ENCODE results near the gene CFI.
"Not testable (repeated sequence)": the region's sequence is repeated elsewhere in the genome, so short reads cannot be mapped to it uniquely, and the experiment has no call there.

The CFI gene

DNA sequence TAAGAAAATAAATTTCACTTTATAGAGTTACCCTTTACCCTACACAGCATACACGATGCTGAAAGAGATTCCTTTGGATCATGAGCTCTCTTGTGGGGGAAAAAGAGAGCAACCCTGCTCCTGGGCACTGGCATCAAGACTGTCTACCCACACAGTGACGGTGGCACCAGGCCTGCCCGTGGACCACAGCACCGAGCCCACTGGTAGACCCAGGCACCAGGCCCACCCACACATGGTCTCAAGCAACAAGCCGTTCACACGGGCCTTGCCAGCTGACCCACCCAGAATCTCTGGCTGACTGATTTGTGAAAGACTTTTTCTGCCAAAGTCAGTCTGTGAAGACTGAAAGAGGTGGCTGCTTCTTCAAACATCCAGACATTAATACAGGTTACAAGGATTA is 6.7 kb downstream of the CFI start:
- no peak for DNase-seq

DNA sequence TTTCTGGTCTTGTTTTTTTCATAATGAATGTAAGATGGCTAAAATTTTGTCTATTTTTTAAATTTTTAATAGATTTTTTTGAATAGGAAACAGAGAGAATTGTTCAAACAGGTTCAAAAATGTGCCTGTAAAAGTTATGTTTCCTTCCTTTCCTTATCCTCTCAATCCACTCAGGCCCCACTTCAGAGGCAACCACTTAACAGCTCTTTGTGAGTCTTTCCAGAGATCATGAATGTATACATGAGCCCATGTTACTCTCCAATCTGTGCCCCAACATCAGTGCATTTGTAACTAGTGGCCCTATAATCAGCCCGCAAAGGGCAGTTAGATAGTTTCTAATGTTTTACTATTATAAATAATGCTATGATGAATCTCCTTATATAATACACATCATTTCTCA is 14.0 kb downstream of the CFI start:
- DNase-seq: no peak

DNA sequence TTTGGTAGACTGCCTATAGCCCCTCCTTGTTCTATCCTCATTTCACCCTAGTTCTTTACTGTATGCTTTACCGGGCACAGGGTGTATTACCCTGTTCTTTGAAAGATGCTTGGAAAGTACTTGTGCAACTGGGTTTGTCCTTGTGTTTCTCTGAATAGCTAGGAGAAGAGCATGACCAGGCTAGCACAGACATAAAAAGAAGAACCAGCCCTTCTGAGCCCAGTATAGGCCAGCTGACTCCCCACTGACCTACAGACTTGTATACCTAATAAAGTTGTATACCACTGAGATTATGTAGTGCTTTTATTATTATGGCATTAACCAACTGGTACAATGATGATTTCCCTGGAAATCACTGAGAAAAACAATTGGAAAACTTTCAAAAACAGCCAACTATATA is 15.0 kb downstream of the CFI start:
- DNase-seq: no peak

DNA sequence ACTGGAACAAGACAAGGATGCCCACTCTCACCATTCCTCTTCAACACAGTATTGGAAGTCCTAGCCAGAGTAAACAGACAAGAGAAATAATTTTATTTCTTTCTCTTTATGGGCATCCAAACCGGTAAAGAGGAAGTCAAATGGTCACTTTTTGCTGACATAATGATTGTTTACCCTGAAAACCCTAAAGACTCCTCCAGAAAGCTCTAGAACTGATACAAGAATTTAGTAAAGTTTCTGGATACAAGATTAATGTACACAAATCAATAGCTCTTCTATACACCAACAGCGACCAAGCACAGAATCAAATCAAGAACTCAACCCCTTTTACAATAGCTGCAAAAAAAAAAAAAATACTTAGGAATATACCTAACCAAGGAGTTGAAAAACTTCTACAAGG is 19.7 kb downstream of the CFI start:
- not testable (repeated sequence) for DNase-seq

DNA sequence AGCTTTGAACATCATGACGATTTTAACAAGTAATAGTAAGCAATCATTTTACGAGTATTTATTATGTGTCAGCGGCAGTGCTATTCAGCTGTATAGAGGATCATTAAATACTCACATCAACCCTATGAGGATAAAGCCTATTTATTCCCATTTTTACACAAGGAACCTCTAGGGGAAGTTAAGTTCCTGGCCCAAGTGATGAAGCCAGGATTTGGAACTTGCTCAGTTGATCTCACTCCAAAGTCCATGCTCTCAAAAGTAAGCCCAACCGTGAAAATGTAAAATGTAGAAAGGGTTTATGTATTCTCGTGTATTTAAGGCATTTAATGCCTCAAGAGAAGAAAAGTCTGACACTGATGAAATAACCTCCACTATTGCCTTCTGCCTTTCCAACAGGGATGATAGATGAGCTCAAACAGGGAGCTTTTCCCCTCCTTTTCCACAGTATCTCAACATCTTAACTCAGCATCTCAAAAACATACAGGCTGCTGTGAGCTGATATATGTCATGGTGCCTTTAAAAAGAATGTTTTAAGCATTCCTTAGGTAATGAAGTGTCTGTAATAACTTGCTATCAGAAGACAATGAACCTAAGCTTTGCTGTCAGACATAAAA is 36.9 kb downstream of the CFI start:
- no peak for DNase-seq

DNA sequence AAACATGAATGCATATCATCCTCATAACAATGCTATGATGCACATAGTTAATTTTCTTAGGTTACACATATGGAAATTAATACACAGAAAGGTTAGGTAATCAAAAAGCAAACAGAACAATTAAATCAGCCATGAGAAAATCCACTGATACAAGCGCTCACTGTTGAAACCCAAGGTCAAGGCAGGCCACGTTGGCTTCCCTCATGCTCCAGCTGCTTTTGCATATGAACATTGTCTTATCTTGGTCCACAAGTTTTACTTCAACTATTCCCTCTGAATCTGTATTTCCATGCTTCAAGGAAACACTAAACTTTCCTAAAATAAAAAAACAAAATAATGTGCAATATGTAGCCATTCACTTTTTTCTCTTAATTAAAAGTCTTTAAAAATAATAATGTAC is 37.4 kb downstream of the CFI start:
- no peak for DNase-seq

DNA sequence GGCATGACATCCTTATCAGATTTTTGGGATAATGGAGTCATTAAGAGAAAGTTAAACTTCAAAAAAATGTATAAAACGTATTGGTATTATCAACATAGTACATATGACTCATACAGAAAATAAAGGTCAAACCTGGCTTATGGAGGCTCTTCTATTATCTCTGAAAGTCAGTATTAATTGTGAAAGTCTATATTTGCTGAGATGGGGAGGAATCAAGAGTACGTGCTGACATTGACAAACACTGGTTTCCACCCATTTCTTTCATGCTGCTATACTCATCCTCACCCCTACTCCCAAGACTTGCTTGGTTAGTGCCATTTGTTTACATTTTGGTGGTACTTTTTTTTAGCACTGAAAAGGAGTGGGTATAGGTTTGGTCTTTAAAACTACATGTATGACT is 41.1 kb downstream of the CFI start:
- DNase-seq: no peak

DNA sequence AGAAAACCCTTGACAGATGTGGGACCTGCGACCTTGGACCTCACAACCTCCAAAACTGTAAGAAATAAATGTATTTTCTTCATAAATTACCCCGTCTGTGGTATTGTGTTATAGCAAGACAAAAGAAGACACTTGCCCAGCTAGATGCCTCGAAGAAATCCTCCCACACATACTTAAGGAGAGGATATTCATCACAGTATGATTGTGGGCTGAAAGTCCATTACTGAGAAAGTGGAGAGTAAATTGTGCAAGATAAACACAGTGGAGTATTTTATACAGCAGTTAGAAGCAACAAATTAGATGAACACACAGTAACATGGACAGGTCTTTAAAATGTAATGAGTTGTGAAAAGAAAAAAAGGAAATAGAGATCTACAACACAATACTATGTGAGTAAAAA is 46.1 kb downstream of the CFI start:
- no peak for DNase-seq

DNA sequence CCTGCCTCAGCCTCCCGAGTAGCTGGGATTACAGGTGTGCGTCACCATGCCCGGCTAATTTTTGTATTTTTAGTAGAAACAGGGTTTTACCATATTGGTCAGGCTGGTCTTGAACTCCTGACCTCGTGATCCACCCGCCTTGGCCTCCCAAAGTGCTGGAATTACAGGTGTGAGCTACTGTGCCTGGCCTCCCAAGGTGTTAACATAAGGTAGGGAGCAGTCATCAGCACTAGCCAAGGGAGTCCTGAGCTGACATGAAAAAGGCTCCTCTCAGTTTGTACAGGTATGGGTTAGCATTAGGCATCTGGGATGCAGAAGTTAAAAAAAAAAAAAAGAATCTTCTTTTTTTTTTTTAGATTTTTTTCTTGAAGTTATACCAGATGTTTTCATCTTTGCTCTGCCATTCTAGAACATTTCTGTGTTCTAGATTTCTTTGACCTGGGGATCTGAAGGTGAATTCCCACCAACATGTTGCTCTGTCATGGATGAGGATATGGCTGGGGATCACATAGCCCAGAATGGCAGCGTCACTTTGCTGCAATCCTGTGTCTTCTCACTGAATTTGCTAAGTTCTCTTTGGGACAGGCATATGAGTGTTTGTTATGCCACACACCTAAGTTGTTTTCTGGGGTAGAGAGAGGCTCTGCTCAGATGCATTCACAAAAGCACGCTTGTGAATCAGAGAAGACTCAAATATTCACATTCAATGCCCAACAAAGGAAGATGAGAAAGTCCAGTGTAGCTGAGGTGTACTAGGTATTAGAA is 47.5 kb downstream of the CFI start:
- no peak for DNase-seq

DNA sequence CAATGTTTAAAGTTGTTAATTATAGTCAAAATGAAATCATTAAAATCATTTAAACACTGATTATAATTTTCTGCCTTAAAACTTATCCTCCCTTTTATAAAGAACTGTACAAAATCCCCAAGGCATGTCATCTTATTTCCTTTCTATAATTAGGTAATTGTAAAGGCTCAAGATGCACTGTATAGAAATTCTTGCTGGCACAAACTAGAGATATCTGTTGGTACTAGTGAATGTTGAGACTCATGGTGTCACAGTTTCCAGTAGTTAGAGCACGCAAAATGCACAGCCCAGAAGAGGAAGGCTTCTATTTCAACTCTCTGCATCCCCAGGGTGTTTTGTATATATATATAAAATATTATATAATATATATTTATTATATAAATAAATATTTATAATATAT is 49.3 kb downstream of the CFI start:
- DNase-seq: no peak

DNA sequence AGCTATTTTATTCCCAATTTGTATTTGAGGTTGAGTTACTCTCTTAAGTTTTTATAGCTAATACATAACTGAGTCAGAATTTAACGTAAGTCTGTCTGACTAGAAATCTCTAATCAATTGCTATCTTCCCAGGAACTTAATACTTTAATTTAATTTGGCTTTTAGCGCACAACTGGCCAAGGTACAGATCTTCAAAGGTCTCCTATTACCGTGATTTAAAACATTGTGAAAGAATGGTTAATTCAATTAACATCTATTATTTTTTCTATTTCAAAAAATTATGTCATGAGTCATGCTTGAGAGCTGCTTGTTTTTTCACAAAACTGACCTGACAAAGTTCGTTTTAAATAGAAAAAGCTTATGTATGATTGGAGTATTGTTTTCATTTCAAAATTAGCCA is 49.9 kb downstream of the CFI start:
- no peak for DNase-seq

DNA sequence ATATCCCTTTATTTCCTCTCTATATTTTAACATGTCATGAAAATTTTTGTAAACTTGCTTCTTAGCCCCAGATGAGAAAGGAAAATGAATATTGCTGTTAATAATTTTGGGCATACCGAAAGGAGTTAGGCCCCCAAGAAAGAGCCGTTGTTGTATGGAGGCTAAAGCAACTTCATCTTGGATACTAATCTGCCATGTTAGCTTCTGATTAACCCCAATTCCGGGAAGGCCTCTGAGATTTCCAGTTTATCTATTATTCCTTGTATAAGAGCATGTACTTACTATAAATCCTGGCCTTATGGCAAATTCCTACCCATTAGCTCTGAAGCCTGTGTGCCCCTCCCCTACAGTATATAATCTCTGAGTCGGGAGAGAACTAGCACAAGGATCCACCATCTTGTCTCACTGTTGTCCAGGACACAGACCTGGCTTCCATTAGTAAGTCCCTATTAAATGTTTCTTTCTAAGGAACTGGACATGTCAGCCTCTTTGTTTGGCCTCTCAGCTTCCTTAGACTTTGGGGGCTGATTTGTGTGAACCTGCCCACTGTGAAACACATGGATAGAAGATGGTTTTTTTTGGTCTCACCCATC is 51.1 kb downstream of the CFI start:
- DNase-seq: no peak

DNA sequence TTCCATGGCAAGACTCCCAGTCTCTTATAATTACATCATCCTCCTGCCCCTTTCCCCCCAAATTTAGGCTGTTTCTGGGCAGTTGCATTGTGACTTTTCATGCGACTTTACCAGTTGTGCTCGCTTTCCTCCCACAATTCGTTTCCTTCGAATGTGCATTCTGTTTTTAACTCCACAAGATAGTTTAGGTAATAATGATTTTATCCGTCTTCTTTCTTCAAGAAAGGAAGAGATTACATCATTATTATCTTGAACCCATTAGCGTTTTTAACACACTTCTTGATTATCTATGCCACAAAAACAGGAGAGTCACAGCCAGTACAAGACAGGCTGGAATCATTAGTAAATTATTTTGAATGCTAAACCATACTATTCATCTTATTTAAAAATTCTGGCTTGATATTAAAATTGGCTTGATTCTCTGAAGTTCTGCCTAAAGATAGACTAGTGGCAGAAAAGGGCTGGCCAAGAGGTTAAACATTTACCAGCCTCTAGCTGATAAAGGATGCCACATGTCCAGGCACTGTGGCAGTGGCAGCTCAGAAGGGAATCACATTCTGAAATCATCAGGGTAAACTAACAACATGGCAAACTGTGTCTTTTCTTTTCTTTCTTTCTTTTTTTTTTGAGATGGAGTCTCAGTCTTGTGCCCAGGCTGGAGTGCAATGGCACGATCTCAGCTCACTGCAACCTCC is 52.3 kb downstream of the CFI start:
- DNase-seq: no peak

DNA sequence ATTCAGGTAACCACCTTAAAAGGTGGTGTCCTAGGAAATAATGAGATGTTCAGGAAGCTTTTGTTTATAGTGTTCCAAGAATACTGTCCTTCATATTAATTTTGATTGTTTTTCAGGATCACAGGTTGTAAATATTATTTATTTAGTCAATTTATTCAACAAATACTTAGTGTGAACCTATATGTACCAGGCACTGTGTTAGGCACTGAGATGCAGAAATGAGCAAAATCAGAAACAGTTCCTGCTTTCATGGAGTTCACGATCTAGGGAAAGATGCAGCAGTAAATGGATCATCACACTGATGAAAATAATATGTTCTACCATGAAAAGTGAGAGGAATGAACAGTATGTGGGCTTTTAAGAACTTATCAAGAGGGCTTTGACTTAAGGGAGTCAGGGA is 53.7 kb downstream of the CFI start:
- DNase-seq: no peak

DNA sequence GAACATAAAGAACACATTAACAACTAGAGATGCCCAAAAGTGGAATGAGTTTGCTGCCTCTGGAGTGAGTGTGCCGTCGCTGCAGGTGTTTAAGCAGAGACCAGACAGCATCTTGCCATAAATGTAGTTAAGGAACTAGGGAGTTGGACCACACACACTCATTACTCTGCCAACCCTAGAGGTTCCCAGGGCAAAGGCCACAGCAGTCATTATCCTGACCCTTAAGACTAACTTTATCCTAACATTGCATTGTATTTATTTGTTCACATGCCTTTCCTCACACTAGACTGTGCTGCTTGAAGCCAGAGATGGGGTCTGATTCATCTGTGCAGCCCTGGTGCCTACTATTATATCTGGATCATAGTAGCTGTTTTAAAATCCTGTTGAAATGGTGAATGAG is 55.1 kb downstream of the CFI start:
- DNase-seq: no peak

DNA sequence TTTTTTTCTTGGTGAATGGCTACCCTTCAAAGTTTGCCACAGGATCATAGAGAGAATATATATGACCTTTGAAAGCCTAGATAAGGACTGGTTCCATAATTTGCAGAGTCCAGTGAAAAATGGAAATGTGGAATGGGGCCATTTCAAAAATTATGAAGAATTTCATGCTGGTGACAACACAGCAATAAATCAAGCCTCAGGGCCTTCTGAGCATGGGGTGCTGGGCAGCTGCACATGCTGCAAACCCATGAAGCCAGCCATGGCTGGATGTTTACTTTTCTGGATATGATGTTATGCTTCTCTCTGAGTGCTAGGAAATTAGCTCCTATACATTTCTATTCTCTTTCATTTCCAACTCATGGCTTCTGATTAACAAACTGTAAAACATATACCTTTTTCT is 56.0 kb downstream of the CFI start:
- DNase-seq: no peak

DNA sequence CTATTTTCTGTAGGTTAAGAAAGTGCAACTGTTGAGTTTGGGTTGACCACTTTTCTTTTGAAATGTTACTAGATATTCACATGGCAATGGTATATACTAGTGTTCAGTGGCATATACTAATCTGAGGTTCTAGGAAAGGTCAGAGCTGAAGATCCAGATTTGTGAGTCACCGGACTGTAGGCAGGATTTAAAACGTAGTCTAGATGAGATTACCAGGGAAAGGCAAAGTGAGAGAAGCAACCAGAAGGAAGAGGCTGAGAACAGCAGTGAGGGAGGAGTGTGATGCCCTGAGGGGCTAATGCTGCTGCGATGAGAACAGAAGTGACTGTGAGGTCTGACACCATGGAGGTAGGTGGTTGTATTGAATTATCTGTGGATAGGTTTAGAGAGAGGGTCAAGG is 62.3 kb downstream of the CFI start:
- no peak for DNase-seq

DNA sequence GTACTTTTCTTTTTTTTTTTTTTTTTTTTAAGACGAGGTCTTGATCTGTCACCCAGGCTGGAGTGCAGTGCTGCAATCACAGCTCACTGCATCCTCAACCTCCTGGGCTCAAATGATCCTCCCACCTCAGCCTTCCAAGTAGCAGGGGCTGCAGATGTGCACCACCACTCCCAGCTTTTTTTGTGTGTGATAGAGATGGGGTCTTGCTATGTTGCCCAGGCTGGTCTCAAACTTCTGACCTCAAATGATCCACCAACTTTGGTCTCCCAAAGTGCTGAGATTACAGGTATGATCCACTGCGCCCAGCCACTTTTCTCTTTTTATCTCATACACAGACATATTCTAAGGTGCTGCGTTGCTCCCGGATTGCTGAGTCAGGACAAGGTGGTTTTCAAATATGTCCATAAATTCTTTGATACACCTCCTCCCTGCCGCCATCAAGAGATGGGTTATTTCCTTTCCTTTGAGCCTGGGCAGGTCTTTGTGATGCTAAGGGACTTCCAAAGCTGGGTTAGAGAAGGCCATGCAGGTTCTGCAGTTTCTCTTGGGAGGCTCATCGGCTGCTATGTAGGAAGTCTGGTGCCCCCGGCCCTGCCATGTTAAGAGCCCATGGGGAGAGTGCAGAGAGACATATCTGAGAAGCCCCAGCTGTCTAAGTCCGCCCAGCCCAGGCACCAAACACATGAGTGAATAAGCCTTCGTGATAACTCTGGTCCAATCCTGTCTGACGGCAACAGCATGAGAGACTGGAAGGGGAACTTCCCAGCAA is 63.5 kb downstream of the CFI start:
- DNase-seq: no peak

DNA sequence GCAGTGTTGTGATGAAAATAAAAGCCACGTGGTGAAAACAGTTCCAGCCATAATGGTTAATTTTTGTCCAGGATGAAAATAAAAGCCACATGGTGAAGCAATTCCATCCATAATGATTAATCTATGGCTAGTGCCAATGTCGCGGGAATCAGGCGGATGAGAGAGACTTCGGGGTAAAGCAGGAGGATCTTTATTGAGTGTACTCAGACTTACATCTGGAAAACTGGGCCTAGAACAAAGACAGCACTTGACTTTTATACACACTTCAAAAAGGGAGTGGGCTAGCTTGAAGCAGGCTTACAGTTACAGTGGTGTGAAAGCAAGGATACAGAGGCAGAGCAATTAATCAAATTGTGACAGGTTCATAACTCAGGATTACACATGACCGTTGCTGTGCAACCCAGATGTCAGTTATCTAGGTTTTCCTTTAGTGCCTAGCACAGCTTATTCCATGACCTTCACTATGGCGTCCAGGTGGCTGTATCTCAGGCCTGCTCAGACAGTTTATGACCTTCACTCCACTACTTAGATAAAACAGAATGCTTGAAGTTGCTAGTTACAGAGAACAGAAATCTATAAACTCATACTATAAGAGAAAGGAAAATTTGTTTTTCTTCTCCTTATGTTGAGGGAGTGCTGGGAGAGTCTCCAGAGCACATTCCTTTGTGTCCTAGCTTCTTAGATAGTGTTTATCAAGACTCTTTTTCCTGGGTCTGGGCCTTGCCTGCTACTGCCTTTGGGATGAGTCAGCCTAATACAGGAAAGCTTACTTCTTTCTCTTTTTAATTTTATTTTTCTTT is 66.0 kb downstream of the CFI start:
- DNase-seq: no peak

DNA sequence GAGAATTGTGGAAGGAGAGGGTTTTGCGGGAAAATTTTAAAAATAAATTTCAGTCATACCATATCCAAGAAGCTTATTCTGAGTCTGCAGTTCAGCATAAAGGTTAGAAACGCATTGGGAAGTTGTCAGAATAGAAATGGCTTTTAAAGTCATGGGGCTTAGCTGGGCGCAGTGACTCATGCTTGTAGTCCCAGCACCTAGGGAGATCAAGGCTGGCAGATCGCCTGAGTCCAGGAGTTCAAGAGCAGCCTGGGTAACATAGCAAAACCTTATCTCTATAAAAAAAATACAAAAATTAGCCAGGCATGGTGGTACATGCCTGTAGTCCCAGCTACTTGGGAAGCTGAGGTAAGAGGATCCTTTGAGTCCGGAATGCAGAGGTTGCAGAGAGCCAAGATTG is 68.1 kb downstream of the CFI start:
- no peak for DNase-seq

DNA sequence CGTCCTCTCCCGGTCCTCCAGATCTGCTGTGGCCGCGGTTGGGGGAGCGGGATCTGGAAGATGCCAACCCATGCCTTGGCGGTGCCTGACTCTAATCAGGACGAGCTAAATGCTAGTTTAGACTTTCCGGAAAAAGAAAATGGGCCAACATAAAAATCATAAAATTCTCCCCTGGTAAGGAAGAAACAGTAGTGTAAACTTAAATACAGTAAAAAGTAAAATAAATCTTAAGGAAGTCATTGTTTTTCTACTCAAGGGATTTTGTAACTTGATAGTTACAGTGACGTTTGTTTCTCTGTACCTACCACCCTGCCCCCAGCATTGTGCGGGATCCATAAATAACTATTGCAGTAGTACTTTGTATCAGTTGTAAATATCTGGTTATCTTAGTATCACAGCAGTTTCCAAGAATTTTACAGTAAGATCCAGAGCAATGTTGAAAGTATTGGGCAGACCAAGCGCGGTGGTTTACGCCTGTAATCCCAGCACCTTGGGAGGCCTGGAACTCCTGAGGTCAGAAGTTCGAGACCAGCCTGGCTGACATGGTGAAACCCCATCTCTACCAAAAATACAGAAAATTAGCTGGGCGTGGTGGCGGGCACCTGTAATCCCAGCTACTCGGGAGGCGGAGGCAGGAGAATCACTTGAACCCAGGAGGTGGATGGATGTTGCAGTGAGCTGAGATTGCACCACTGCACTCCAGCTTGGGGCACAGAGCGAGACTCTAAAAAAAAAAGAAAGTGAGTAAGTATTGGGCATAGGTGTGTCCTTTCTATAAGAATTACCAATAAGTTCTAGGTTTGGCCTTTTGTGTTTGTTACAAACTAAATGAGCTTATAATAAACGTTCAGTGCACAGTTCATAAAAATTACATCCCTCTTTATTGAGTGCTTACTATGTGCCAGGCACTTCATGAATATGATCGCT is 70.9 kb downstream of the CFI start:
- no peak for DNase-seq

Measured in T1000 (cell line).